NB4 (cell line): Measurements from ENCODE around the gene IRAK1.

Experiments used
- DNase-seq: peaks from one replicate; pipeline ENCODE4 v3.0.0; 2010; ENCODE audit warnings: low read depth
- H3K4me3 ChIP-seq: one replicate; pipeline ENCODE4 v1.5.1; 2011; ENCODE audit warnings: mild to moderate bottlenecking, low read depth, low read length, moderate library complexity
- MYC ChIP-seq: IDR thresholded peaks from 2 replicates; pipeline ENCODE4 v1.6.1; 2011; ENCODE audit warnings: low read depth, low read length
- POLR2A ChIP-seq: IDR thresholded peaks from 2 replicates; pipeline ENCODE4 v1.6.1; 2011; ENCODE audit warnings: mild to moderate bottlenecking; ENCODE audit not compliant: insufficient read length; ENCODE audit errors: extremely low read depth
- TF ChIP-seq, protein P1 (sequence below): IDR thresholded peaks from 2 replicates; pipeline ENCODE4 v1.6.1; 2011; ENCODE audit warnings: low read depth, low read length
- TF ChIP-seq, protein P2 (sequence below): IDR thresholded peaks from one replicate; pipeline ENCODE4 v1.5.1; 2012; ENCODE audit warnings: low read depth, low read length

The IRAK1 gene

DNA sequence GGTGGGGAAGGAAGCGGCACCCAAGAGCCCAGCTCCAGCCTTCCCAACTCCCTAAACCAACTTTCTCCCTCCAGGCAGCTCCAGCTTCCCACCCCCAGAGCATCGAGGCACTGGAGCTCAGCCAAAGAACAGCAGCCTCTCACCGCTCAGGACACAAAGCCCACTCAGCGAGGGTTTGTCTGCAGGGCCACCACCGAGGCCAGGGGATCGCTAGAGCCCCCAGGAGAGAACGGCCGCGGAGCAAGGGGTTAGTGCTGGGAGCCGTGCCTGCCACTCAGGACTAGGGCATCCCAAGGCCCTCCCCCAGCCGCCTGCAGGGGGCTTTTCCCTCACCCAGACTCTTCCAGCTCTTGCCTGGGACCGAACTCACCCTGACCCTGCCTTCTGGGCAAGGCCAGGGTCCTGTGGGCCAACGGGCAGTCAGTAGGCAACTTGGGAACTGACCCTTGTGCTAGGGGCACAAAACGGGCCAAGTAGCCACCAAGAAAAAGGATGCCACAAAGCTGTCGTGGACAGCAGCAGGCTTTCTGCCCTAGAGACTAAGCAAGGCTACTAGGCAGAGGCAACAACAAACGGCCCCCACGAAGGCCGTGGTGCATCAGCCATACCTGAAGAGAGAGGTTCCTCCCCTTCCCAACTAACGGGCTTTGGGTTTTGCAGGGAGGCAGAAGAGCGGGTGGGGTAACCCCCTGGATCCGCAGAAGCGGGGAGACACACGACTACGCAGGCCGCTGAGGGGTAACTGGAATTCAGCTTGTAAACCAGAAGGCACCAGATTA lies 50.4 kb downstream of the IRAK1 start:
- peak; percentile 57 for DNase-seq
- H3K4me3 ChIP-seq, result peak overlapping the region; percentile 90
- no peak for TF ChIP-seq POLR2A
- TF ChIP-seq, protein P1, sequence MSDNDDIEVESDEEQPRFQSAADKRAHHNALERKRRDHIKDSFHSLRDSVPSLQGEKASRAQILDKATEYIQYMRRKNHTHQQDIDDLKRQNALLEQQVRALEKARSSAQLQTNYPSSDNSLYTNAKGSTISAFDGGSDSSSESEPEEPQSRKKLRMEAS, result no peak
- TF ChIP-seq, protein P2, sequence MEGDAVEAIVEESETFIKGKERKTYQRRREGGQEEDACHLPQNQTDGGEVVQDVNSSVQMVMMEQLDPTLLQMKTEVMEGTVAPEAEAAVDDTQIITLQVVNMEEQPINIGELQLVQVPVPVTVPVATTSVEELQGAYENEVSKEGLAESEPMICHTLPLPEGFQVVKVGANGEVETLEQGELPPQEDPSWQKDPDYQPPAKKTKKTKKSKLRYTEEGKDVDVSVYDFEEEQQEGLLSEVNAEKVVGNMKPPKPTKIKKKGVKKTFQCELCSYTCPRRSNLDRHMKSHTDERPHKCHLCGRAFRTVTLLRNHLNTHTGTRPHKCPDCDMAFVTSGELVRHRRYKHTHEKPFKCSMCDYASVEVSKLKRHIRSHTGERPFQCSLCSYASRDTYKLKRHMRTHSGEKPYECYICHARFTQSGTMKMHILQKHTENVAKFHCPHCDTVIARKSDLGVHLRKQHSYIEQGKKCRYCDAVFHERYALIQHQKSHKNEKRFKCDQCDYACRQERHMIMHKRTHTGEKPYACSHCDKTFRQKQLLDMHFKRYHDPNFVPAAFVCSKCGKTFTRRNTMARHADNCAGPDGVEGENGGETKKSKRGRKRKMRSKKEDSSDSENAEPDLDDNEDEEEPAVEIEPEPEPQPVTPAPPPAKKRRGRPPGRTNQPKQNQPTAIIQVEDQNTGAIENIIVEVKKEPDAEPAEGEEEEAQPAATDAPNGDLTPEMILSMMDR, result no peak
- TF ChIP-seq MYC, result no peak

DNA sequence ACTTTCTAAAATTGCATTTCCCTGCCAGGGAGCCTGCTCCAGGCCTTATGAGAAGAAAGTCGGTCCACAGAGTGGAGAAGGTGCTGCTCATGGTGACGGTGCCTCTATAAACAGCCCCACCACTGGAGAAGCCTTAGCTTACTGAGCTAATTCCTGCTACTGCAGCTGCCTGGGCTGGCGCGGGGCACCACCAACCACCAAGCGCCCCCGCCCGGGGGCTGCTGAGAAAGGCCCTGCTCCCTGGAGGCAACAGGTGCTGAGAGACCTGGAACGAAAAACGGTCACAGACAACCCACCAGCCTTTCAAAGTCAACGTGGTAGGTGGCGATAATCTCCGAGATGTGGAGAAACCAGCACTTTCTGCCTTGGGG lies 51.0 kb downstream of the IRAK1 start:
- peak; percentile 74 for DNase-seq
- TF ChIP-seq, protein P1, result no peak
- TF ChIP-seq, protein P2, result peak; percentile 38
- peak overlapping the region; percentile 90 for H3K4me3 ChIP-seq

DNA sequence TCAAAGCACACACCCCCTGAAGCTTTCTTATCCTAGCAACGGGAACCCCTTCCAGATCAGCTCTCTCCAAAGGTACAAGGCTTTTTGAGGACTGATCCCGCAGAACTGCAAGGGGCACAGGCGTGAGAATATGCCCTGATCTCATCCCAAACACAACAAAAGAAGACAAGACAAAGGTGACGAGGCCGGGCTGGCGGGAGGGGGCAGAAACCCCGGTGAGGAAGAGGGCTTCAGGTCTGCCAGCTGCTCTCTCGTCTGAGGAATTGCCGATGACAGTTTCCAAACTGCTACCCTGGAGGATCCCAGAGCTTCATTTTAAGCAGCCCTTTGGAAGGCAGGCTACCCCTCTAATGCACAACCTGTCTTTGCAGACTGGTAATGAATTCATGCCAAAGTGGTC lies 51.4 kb downstream of the IRAK1 start:
- TF ChIP-seq POLR2A (no peak), MYC (no peak)
- TF ChIP-seq, protein P2, result no peak
- TF ChIP-seq, protein P1, result no peak
- H3K4me3 ChIP-seq, result peak overlapping the region; percentile 90
- DNase-seq, result no peak

DNA sequence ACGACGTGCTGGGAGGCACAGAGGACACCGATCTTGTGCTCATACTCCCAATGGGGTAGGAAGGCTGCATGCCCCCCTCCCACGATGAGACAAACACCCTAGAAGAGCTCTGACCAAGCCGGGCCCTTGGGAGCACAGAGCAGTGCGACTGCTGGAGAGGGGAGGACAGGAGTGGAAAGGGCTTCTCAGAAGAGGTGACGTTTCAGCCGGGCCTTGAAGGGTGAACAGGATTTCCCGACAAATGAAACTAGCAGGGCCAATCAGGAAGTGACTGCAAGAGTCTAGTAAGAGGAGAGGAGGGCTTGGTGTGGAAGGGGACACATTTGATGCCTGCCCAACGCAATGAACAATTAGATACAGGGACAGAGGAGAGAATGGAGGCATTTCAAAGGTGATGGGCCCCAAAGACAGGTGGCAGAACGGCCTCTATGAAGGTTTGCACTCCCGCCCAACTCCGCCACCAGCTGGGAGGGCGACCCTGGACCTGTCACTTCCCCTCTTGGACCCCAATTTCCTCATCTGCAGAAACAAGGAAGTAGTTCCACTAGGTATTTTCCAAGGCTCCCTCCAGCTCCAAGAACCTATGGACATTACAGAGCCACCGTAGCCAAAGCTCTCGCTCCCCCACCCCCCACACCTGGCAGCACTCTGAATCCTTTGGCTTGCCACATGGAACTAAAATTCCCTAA lies 52.0 kb downstream of the IRAK1 start:
- peak overlapping the region; percentile 90 for H3K4me3 ChIP-seq
- peak; percentile 59 for DNase-seq
- TF ChIP-seq, protein P1, result no peak
- TF ChIP-seq, protein P2, result no peak
- TF ChIP-seq POLR2A (no peak), MYC (no peak)

DNA sequence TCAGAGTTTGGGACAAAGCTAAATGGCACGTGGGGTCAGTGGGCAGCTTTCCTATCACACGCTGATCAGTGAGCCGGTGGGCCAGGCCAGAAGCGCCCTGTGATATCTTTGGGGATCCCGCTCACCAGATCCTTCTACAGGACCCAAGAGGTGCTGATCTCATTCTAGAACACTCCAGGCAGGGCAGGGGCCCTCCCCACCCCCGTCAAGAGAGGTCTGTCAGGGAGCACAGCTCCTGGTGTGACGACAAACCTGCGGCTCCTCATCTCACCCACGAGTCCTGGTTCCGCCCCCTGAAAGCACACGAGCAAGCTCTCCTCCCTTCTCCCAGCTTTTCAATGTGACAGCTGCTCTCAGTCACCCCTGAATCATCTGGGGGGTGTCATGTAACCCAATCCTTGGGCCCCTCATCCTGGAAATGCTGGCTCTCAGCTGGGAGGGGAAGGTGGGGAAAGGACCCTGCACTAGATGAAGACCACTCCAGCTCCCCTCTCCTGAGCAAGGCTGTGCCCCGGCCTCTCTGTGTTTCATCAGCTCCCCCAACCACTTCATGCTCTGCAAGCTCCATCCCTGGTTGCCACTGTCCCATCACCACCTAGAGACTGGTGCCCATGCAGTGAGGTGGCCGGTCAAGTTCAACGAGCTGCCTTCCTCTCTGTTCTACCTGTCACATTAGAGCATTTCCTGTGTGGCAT lies 52.7 kb downstream of the IRAK1 start:
- TF ChIP-seq MYC (no peak), POLR2A (no peak)
- TF ChIP-seq, protein P2, result no peak
- TF ChIP-seq, protein P1, result no peak
- DNase-seq, result no peak
- peak overlapping the region; percentile 90 for H3K4me3 ChIP-seq
